CD14-positive monocyte (primary cell): ENCODE measurements around the gene TSHZ3. TPM values are rescaled to one million over a fixed set of nuclear protein-coding genes. Genes with fewer than 3 reads are reported as not detected.
A peak's percentile ranks its signal among the peaks of the same experiment; 100 is the strongest.

ENCODE experiments used
- DNase-seq, 3 donors: peaks; one replicate each; pipeline ENCODE4 v3.0.0-alpha.2; 2011 to 2022
- H2AFZ ChIP-seq: 2 replicates; pipeline ENCODE4 v1.6.0; 2012; ENCODE audit warnings: mild to moderate bottlenecking, low read depth, low read length, inconsistent platforms; ENCODE audit not compliant: insufficient read depth, poor library complexity, severe bottlenecking
- H3K27ac ChIP-seq, 2 donors: 1 replicate in 1 of 2; 2 replicates in 1 of 2; pipeline ENCODE4 v1.5.1; 2012 to 2013; ENCODE audit warnings: low read length in 2 of 2, control low read depth in 1 of 2, inconsistent platforms in 1 of 2, low read depth in 1 of 2, mild to moderate bottlenecking in 1 of 2
- H3K27me3 ChIP-seq, 2 donors: one replicate each; pipeline versions ENCODE4 v1.6.0 to v1.6.1; 2011 to 2013; ENCODE audit warnings: low read length in 2 of 2; ENCODE audit not compliant: control insufficient read depth in 2 of 2, insufficient read depth in 2 of 2
- H3K36me3 ChIP-seq, 2 donors: replicated peaks in 1 of 2; 1 replicate in 1 of 2; 2 replicates in 1 of 2; pipeline versions ENCODE4 v1.5.1 to v1.6.1; 2012 to 2013; ENCODE audit warnings: low read length in 2 of 2, control low read depth in 1 of 2, inconsistent platforms in 1 of 2, mild to moderate bottlenecking in 1 of 2; ENCODE audit not compliant: insufficient read depth in 2 of 2, control insufficient read depth in 1 of 2
- H3K4me1 ChIP-seq, 2 donors: 1 replicate in 1 of 2; 2 replicates in 1 of 2; pipeline versions ENCODE4 v1.5.1 to v1.6.1; 2012 to 2013; ENCODE audit warnings: low read length in 2 of 2, control low read depth in 1 of 2, inconsistent platforms in 1 of 2, mild to moderate bottlenecking in 1 of 2, moderate library complexity in 1 of 2; ENCODE audit not compliant: insufficient read depth in 2 of 2, control insufficient read depth in 1 of 2
- H3K4me2 ChIP-seq: replicated peaks from 2 replicates; pipeline ENCODE3; 2012; ENCODE audit warnings: low read length, moderate library complexity, mild to moderate bottlenecking; ENCODE audit not compliant: poor library complexity, severe bottlenecking; ENCODE audit errors: extremely low read depth
- H3K4me3 ChIP-seq, 3 experiments: fragments of 200-600 bp in 1 of 3; sonication (generic) in 1 of 3; replicated peaks in 1 of 3; 1 replicate in 2 of 3; 2 replicates in 1 of 3; pipeline ENCODE4 v1.5.1; 2011 to 2013; ENCODE audit warnings: low read length in 3 of 3, mild to moderate bottlenecking in 3 of 3, control low read depth in 2 of 3, low read depth in 2 of 3, inconsistent platforms in 1 of 3, moderate library complexity in 1 of 3
- H3K79me2 ChIP-seq: 2 replicates; pipeline ENCODE4 v1.6.0; 2012; ENCODE audit warnings: mild to moderate bottlenecking, control low read depth, inconsistent platforms, low read length, moderate library complexity; ENCODE audit not compliant: insufficient read depth
- H3K9ac ChIP-seq: 2 replicates; pipeline ENCODE4 v1.6.0; 2017; ENCODE audit warnings: low read length, mild to moderate bottlenecking; ENCODE audit not compliant: insufficient read depth, poor library complexity, severe bottlenecking
- H3K9me3 ChIP-seq, 2 donors: replicated peaks in 1 of 2; 1 replicate in 1 of 2; 2 replicates in 1 of 2; pipeline versions ENCODE4 v1.5.1 to v1.6.1; 2012 to 2013; ENCODE audit warnings: low read length in 2 of 2, control low read depth in 1 of 2; ENCODE audit not compliant: control insufficient read depth in 1 of 2, insufficient read depth in 1 of 2
- H4K20me1 ChIP-seq: 2 replicates; pipeline ENCODE4 v1.6.0; 2012; ENCODE audit warnings: mild to moderate bottlenecking, low read length, control low read depth, moderate library complexity; ENCODE audit not compliant: insufficient read depth
- H3K27ac Mint-ChIP-seq, 7 donors: one replicate each; pipeline ENCODE4 v1.8.0; 2020; ENCODE audit warnings: mild to moderate bottlenecking in 7 of 7, mixed read lengths in 7 of 7, moderate library complexity in 6 of 7, inconsistent platforms in 2 of 7
- H3K27me3 Mint-ChIP-seq, 3 donors: one replicate each; pipeline ENCODE4 v1.8.0; 2021 to 2022; ENCODE audit warnings: low read depth in 3 of 3, mild to moderate bottlenecking in 3 of 3, mixed read lengths in 3 of 3, moderate library complexity in 3 of 3, inconsistent platforms in 1 of 3
- H3K36me3 Mint-ChIP-seq, 2 donors: one replicate each; pipeline ENCODE4 v1.8.0; 2020; ENCODE audit warnings: mixed read lengths in 2 of 2, inconsistent platforms in 1 of 2, mild to moderate bottlenecking in 1 of 2
- H3K4me1 Mint-ChIP-seq: one replicate; pipeline ENCODE4 v1.8.0; 2020; ENCODE audit warnings: mild to moderate bottlenecking, mixed read lengths
- H3K4me3 Mint-ChIP-seq, 2 donors: one replicate each; pipeline ENCODE4 v1.8.0; 2020; ENCODE audit warnings: mild to moderate bottlenecking in 2 of 2, mixed read lengths in 2 of 2, moderate library complexity in 1 of 2
- H3K9me3 Mint-ChIP-seq, 7 donors: one replicate each; pipeline ENCODE4 v1.8.0; 2020 to 2022; ENCODE audit warnings: mixed read lengths in 7 of 7, mild to moderate bottlenecking in 6 of 7, moderate library complexity in 6 of 7, inconsistent platforms in 2 of 7
- CTCF ChIP-seq: fragments of 200-600 bp; IDR thresholded peaks from one replicate; pipeline ENCODE4 v1.8.0; 2022; ENCODE audit warnings: antibody characterized with exemption, mild to moderate bottlenecking
- WGBS: methylation state at CpG from one replicate; pipeline ENCODE4 v1.1.5; 2013; ENCODE audit warnings: missing lambda C conversion rate; ENCODE audit not compliant: insufficient coverage; 5-methylcytosine and 5-hydroxymethylcytosine counted together
- intact Hi-C, 2 donors: fragments of 100-400 bp; cut with micrococcal nuclease; formaldehyde crosslinking; loops; one replicate each; pipeline versions ENCODE4 v1.15.0 to v1.15.1; 2023
- polyA plus RNA-seq, 3 donors: library from polyadenylated mRNA; depleted of rRNA in 1 of 3; unstranded in 2 of 3; stranded (reverse) in 1 of 3; fragments of 300-500 nt in 2 of 3; fragments of >200 nt in 1 of 3; fragmentation: Illumina TruSeq in 2 of 3; gene quantifications; 1 replicate in 2 of 3; 2 replicates in 1 of 3; pipeline ENCODE4 v1.2.3, GENCODE V29; 2012 to 2021

TSHZ3 gene
- polyA plus RNA-seq, 3 donors, result 2.3 to 5.8 (median 3.3) TPM

GRCh38 chr19:31284621-31285020 is 64.6 kb downstream of the TSHZ3 start:
- intact Hi-C loops, result no loop called here
- peaks cover 32% of the 10 kb centered on the region for H3K4me1 Mint-ChIP-seq
- WGBS, result no CpG with 5 or more reads among the region's 7 CpGs
- H3K9ac ChIP-seq, result no peak overlapping the region
- no peak for DNase-seq
- no peaks in the 10 kb centered on the region for H3K9me3 ChIP-seq
- H3K4me3 ChIP-seq, result no peak overlapping the region
- peak overlapping the region in 3 of 7 donors; percentile 7 to 84 (median 57) for H3K27ac Mint-ChIP-seq
- no peak overlapping the region for H3K27ac ChIP-seq
- TF ChIP-seq CTCF, result no peak
- peaks cover 1 to 3% (median 2%) of the 10 kb centered on the region in 3 donors for H3K27me3 Mint-ChIP-seq
- no peaks in the 10 kb centered on the region for H3K9me3 Mint-ChIP-seq
- no peak overlapping the region for H3K4me2 ChIP-seq
- peaks cover 97% of the 10 kb centered on the region for H4K20me1 ChIP-seq
- peaks cover 27% of the 10 kb centered on the region for H3K79me2 ChIP-seq
- H3K36me3 ChIP-seq, result peaks cover 4 to 9% of the 10 kb centered on the region in 2 donors
- no peaks in the 10 kb centered on the region for H3K27me3 ChIP-seq
- peaks cover 6 to 9% of the 10 kb centered on the region in 2 donors for H3K4me1 ChIP-seq
- peaks cover 12 to 35% of the 10 kb centered on the region in 2 donors for H3K36me3 Mint-ChIP-seq
- H3K4me3 Mint-ChIP-seq, result no peak overlapping the region
- no peak overlapping the region for H2AFZ ChIP-seq

- 100% methylated on average over 1 of the region's 8 CpGs for WGBS
These were observed 65.5 kb downstream of the TSHZ3 start for GRCh38 chr19:31283701-31284100.

More at GRCh38 chr19:31283701-31284100, 65.5 kb downstream of the TSHZ3 start:
- peaks cover 97% of the 10 kb centered on the region for H4K20me1 ChIP-seq
- no peak overlapping the region for H3K27ac ChIP-seq
- Mint-ChIP-seq H3K27me3 (peaks cover 1 to 2% (median 1%) of the 10 kb centered on the region in 3 donors), H3K4me3 (no peak overlapping the region), H3K4me1 (peaks cover 32% of the 10 kb centered on the region), H3K9me3 (no peaks in the 10 kb centered on the region), H3K36me3 (peaks cover 21 to 42% of the 10 kb centered on the region in 2 donors), H3K27ac (peak overlapping the region in 1 of 7 donors; percentile 40)
- no peaks in the 10 kb centered on the region for H3K9me3 ChIP-seq
- intact Hi-C loops, result no loop called here
- TF ChIP-seq CTCF, result no peak
- no peak overlapping the region for H3K9ac ChIP-seq
- no peak overlapping the region for H3K4me3 ChIP-seq
- H2AFZ ChIP-seq, result no peak overlapping the region
- H3K4me1 ChIP-seq, result peaks cover 6 to 9% of the 10 kb centered on the region in 2 donors
- H3K4me2 ChIP-seq, result no peak overlapping the region
- H3K36me3 ChIP-seq, result peaks cover 7 to 18% of the 10 kb centered on the region in 2 donors
- no peak for DNase-seq
- H3K79me2 ChIP-seq, result peaks cover 27% of the 10 kb centered on the region
- no peaks in the 10 kb centered on the region for H3K27me3 ChIP-seq
